ENCODE measurements around the gene MTRF1L. TPM values are rescaled to one million over a fixed set of nuclear protein-coding genes. Genes with fewer than 3 reads are reported as not detected.
"Not testable (repeated sequence)": the region's sequence is repeated elsewhere in the genome, so short reads cannot be mapped to it uniquely, and the experiment has no call there.

MTRF1L gene
- polyA plus RNA-seq, 1 experiment = 8.1 TPM

DNA sequence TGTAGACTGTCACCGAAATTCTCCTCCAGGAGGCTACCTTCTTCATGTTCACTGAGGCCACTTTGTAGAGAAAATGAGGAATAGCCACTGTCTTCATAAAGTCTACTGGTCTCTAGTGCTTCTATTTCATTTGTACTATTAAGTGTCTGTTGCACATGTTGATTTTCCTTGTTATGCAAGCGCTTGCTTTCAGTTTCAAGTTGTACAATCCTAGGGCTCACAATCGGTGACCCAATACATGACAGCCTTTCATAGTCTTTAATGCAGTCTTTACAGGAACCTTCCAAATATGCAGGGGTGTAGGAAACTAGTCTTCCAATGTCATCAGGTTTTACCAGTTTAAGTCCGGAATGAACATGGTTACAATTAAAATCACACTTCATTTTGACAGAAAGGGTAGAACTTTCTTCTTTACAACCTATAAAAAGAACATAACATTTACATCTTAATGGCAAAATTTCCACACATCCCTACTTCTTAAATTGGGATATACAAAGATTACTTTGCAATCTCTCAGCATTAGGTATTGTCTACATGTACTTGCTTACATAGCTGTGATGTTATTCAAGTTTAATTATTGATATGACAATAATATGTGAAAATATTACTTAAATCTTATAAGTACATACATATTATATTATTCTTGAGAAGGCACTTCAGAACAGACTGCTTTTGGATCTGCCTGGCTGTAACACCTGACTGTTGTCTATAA, 27.1 kb downstream of the MTRF1L start:
- ChIA-PET CTCF (no interaction called here), POLR2A (no interaction called here)
- Histone ChIP-seq H3K36me3 (ENCODE audit: control insufficient read depth, insufficient read depth, low read length) (no peaks in the 10 kb centered on the region; the same call in 1 of the 2 replicates), H3K4me3 (ENCODE audit: low read depth, low read length) (no peak overlapping the region), H3K27me3 (ENCODE audit: control insufficient read depth, insufficient read depth, low read length) (no peaks in the 10 kb centered on the region)
- TF ChIP-seq, protein P1, sequence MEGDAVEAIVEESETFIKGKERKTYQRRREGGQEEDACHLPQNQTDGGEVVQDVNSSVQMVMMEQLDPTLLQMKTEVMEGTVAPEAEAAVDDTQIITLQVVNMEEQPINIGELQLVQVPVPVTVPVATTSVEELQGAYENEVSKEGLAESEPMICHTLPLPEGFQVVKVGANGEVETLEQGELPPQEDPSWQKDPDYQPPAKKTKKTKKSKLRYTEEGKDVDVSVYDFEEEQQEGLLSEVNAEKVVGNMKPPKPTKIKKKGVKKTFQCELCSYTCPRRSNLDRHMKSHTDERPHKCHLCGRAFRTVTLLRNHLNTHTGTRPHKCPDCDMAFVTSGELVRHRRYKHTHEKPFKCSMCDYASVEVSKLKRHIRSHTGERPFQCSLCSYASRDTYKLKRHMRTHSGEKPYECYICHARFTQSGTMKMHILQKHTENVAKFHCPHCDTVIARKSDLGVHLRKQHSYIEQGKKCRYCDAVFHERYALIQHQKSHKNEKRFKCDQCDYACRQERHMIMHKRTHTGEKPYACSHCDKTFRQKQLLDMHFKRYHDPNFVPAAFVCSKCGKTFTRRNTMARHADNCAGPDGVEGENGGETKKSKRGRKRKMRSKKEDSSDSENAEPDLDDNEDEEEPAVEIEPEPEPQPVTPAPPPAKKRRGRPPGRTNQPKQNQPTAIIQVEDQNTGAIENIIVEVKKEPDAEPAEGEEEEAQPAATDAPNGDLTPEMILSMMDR (IDR thresholded peaks at IDR 0.05; ENCODE audit: insufficient read depth, low read depth, low read length) = no peak
- DNase-seq (ENCODE audit: low read depth) = no peak

DNA sequence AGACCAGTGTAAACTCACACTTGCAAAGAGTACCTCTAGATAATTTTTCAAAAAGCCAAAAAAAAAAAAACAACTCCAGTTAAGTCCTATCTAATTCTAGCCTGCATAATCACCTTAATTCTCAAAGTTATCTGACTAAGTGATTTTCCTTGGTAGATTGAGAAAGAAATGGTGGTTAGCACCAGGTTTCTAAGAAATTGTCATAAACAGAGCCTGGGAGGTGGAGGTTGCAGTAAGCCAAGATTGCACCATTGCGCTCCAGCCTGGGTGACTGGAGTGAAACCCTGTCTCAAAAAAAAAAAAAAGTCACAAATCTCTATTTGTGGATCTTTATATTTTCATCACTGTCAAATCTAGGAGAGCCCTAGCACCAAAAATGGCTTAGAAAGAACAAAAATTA, 28.6 kb downstream of the MTRF1L start:
- ChIA-PET CTCF (no interaction called here), POLR2A (no interaction called here)
- DNase-seq (ENCODE audit: low read depth) = no peak
- TF ChIP-seq, protein P1 (IDR thresholded peaks at IDR 0.05; ENCODE audit: insufficient read depth, low read depth, low read length) = no peak
- Histone ChIP-seq H3K36me3 (ENCODE audit: control insufficient read depth, insufficient read depth, low read length) (no peaks in the 10 kb centered on the region; the same call in 1 of the 2 replicates), H3K27me3 (ENCODE audit: control insufficient read depth, insufficient read depth, low read length) (no peaks in the 10 kb centered on the region), H3K4me3 (ENCODE audit: low read depth, low read length) (no peak overlapping the region)

DNA sequence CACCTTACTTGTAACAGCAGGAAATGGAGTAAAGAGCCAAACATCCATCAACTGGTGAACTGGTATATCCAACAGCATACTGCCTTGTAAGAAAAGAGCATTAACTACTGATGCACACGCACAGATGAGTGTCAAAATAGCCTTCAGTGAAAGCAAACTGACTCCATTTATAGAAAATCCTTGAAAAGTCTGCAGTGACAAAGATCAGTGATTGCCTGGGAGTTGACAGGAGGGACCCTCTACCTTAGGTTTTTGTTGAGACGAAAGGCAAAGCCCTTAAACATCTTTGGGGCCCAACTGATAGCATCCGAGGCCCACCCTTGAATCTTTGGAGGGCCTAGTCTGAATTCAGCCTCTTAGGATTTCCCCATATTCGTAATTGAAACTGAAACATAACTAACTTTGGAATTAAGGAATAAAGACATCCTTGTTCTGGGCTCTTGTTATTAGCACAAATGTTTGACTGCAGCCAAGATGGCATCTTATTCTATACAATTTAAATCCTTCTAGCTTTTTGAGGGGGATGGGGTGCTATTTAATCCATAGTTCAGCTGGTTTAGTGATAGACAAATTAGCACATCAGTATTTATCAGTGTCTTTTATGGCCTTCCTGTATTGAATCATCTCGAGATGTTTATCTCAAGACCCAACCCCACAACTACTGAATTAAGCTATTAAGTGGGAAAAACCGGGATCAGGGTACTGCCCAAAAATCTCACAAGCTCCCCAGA, 32.7 kb downstream of the MTRF1L start:
- ChIA-PET CTCF (interaction anchor here (1.9 kb wide), 1 partner anchor 16 kb away, joined by 8 read pairs; no protein-coding TSS in a partner anchor), POLR2A (no interaction called here)
- TF ChIP-seq, protein P1 (IDR thresholded peaks at IDR 0.05; ENCODE audit: insufficient read depth, low read depth, low read length) = no peak

DNA sequence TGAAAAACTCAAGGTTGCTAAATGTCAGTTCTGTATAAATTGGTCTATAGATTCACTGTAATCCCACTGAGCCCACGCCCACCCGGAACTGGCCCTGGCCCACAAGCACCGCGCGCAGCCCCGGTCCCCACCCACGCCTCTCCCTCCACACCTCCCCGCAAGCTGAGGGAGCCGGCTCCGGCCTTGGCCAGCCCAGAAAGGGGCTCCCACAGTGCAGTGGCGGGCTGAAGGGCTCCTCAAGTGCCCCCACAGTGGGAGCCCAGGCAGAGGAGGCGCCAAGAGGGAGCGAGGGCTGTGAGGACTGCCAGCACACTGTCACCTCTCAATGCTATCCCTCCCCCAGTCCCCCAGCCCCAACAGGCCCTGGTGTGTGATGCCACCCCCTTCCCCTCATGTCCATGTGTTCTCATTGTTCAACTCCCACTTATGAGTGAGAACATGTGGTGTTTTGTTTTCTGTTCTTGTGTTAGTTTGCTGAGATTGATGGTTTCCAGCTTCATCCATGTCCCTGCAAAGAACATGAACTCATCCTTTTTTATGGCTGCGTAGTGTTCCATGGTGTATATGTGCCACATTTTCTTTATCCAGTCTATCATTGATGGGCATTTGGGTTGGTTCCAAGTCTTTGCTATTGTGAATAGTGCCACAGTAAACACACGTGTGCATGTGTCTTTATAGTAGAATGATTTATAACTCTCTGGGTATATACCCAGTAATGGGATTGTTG, 36.2 kb downstream of the MTRF1L start:
- H3K36me3 ChIP-seq (ENCODE audit: control insufficient read depth, insufficient read depth, low read length); H3K4me3 ChIP-seq (ENCODE audit: low read depth, low read length); H3K27me3 ChIP-seq (ENCODE audit: control insufficient read depth, insufficient read depth, low read length); DNase-seq (ENCODE audit: low read depth); POLR2A ChIA-PET: not testable (repeated sequence)
- CTCF ChIA-PET = interaction anchor here (1.6 kb wide), 1 partner anchor 11 kb away, joined by 3 read pairs; no protein-coding TSS in a partner anchor

More for the DNA sequence above, 32.7 kb downstream of the MTRF1L start:
- no peak for DNase-seq (ENCODE audit: low read depth)
- H3K36me3 ChIP-seq (ENCODE audit: control insufficient read depth, insufficient read depth, low read length) = no peaks in the 10 kb centered on the region; the same call in 1 of the 2 replicates
- H3K4me3 ChIP-seq (ENCODE audit: low read depth, low read length) = no peak overlapping the region
- no peaks in the 10 kb centered on the region for H3K27me3 ChIP-seq (ENCODE audit: control insufficient read depth, insufficient read depth, low read length)

DNA sequence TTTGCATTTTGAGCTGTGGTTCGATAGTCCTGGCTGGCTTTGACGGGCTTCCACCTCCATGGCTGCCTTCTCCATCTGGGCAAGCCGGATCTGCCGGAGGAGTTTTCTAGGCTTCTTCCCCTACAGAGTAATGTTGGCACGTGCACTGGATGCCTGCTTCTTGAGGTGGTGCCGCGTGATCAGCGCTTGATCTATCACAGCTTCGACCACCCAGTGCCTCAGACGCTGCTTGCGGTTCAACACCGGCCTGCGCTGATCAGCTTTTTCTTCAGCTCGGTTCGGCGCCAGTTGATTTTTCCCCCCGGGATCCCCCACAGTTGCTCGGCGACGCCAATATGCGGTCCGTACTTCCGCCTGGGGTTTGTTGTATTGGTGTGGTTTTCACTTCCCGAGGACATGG, 43.2 kb downstream of the MTRF1L start:
- TF ChIP-seq, protein P1 (IDR thresholded peaks at IDR 0.05; ENCODE audit: insufficient read depth, low read depth, low read length) = no peak
- ChIA-PET CTCF (no interaction called here), POLR2A (no interaction called here)
- no peaks in the 10 kb centered on the region for H3K27me3 ChIP-seq (ENCODE audit: control insufficient read depth, insufficient read depth, low read length)
- no peaks in the 10 kb centered on the region for H3K36me3 ChIP-seq (ENCODE audit: control insufficient read depth, insufficient read depth, low read length)
- no peak for DNase-seq (ENCODE audit: low read depth)
- no peak overlapping the region for H3K4me3 ChIP-seq (ENCODE audit: low read depth, low read length)
